Measurements from ENCODE around the gene SEMA4B. TPM values are rescaled to one million over a fixed set of nuclear protein-coding genes. Genes with fewer than 3 reads are reported as not detected.

SEMA4B gene
- total RNA-seq, 4 donors from 2014 or later = 63.2 to 147 (median 91.3) TPM

DNA sequence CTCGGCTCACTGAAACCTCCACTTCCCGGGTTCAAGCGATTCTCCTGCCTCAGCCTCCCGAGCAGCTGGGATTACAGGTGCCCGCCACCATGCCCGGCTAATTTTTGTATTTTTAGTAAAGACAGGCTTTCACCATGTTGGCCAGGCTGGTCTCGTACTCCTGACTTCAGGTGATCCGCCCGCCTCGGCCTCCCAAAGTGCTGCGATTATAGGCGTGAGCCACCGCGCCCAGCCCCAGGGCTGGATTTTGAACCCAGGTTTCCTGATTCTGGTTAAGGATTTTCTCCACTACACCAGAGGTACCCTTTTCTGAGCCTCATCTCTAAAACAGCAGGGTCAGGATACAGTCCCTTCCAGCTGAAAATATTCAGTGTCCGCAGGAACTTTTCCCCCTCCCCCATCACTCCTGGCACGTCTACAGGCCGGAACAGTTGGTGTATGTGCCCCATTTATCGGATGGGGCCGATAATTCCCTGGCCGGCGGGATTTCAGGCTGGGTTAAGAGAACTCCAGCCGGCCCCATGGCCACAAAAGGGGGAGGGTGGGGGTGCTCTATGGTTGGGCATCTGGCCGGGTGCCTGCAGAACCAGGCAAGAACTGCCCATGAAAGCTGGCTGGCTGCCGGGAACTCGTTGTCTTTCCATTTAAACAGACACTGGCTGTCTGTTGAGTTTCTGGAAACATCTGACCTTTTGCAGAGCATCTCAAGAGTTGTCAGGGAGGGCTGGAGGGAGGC, 26.8 kb upstream of the SEMA4B start:
- no peaks in the 10 kb centered on the region for H3K27me3 ChIP-seq
- H3K4me3 ChIP-seq = no peak overlapping the region
- H3K9me3 ChIP-seq = no peaks in the 10 kb centered on the region
- TF ChIP-seq POLR2A (IDR thresholded peaks at IDR 0.05) = no peak
- TF ChIP-seq, protein P1, sequence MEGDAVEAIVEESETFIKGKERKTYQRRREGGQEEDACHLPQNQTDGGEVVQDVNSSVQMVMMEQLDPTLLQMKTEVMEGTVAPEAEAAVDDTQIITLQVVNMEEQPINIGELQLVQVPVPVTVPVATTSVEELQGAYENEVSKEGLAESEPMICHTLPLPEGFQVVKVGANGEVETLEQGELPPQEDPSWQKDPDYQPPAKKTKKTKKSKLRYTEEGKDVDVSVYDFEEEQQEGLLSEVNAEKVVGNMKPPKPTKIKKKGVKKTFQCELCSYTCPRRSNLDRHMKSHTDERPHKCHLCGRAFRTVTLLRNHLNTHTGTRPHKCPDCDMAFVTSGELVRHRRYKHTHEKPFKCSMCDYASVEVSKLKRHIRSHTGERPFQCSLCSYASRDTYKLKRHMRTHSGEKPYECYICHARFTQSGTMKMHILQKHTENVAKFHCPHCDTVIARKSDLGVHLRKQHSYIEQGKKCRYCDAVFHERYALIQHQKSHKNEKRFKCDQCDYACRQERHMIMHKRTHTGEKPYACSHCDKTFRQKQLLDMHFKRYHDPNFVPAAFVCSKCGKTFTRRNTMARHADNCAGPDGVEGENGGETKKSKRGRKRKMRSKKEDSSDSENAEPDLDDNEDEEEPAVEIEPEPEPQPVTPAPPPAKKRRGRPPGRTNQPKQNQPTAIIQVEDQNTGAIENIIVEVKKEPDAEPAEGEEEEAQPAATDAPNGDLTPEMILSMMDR (IDR thresholded peaks at IDR 0.05) = no peak
- peaks cover 0 to 14% (median 0%) of the 10 kb centered on the region in 4 donors for H3K4me1 ChIP-seq
- H3K36me3 ChIP-seq = no peaks in the 10 kb centered on the region
- H3K27ac ChIP-seq = peak overlapping the region; percentile 49 to 91 (median 69)
- peak in 2 of 3 donors; percentile 58 to 68 for DNase-seq

DNA sequence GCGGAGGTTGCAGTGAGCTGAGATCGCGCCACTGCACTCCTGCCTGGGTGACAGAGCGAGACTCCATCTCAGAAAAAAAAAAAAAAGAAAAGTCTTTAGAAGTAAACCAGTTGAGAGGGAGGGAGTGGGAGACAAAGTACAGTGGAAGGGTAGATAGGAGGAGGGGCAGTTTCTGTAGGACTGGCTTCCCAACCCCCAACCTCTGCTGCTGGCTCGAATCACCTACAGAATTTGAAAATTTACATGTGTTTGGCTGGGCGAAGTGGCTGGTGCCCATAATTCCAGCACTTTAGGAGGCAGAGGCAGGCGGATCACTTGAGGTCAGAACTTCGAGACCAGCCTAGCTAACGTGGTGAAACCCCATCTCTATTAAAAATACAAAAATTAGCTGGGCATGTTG, 24.1 kb upstream of the SEMA4B start:
- Histone ChIP-seq H3K4me3 (no peak overlapping the region), H3K27me3 (no peaks in the 10 kb centered on the region), H3K4me1 (peaks cover 0 to 14% (median 0%) of the 10 kb centered on the region in 4 donors), H3K9me3 (no peaks in the 10 kb centered on the region), H3K36me3 (no peaks in the 10 kb centered on the region), H3K27ac (no peak overlapping the region)
- DNase-seq = no peak
- no peak for TF ChIP-seq POLR2A (IDR thresholded peaks at IDR 0.05)
- TF ChIP-seq, protein P1 (IDR thresholded peaks at IDR 0.05) = no peak

DNA sequence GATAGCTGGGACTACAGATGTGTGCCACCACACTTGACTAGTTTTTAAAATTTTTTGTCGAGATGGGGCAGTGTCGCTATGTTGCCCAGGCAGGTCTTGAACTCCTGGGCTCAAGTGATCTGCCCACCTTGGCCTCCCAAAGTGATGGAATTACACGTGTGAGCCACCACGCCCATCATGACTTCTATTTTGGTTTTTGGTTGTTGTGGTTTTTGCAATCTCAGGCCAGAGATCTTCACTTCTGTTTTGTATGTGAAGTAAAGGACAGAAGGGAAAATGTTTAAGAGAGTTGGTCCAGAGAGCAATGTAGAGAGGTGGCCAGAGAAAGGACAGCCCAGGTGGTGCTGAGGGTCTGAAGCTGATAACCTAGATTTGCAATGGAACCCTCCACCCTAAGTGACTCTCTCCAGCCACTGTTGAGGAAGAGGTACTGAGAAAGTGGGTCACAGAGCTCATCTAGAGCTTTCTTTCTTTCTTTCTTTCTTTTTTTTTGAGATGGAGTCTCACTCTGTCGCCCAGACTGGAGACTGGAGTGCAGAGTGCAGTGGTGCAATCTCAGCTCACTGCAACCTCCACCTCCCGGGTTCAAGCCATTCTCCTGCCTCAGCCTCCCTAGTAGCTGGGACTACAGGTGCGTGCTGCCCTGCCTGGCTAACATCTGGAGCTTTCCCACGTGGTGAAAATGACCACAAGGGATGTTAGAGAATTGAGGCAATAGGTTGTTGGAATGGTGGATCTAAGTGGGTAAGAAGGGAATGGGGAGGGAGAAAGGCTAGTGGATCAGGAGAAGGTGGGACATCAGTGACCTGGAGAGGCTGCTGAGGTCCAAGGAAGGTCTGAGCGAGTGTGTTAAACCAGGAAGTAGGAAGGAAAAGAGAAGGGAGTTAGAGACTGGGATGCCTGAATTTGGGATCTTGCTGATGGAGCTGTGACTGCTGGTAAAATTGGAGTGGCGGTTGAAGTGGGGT, 22.4 kb upstream of the SEMA4B start:
- no peaks in the 10 kb centered on the region for H3K36me3 ChIP-seq
- H3K4me3 ChIP-seq = no peak overlapping the region
- peaks cover 0 to 22% (median 0%) of the 10 kb centered on the region in 4 donors for H3K4me1 ChIP-seq
- peak in 1 of 3 donors; percentile 42 for DNase-seq
- no peaks in the 10 kb centered on the region for H3K9me3 ChIP-seq
- H3K27ac ChIP-seq = peak overlapping the region in 1 of 4 donors; percentile 59
- H3K27me3 ChIP-seq = no peaks in the 10 kb centered on the region
- TF ChIP-seq, protein P1 (IDR thresholded peaks at IDR 0.05) = no peak
- no peak for TF ChIP-seq POLR2A (IDR thresholded peaks at IDR 0.05)

DNA sequence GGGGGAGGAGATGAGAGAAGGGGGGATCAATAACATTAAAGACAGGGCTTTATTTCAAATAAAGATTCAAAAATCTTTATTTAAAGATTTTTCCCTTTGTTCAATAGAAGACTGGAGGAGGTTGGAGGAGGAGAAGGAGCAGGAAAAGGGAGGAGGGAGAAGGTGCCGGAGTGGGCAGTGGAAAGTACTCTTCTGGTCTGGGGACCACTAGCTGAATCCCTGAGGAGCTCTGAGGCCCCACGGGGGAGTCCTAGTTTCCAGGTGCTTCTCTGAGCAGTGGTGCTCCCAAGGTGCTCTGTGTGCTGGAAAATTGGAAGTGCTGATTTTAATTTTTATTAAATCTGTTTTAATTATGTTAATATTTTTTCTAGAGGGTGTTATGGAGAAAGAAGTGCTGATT, 19.4 kb upstream of the SEMA4B start:
- Histone ChIP-seq H3K27ac (peak overlapping the region in 1 of 4 donors; percentile 95), H3K4me3 (no peak overlapping the region), H3K9me3 (no peaks in the 10 kb centered on the region), H3K4me1 (peaks cover 0 to 20% (median 4%) of the 10 kb centered on the region in 4 donors), H3K36me3 (no peaks in the 10 kb centered on the region), H3K27me3 (no peaks in the 10 kb centered on the region)
- no peak for DNase-seq
- TF ChIP-seq POLR2A (IDR thresholded peaks at IDR 0.05) = no peak
- TF ChIP-seq, protein P1 (IDR thresholded peaks at IDR 0.05) = no peak

DNA sequence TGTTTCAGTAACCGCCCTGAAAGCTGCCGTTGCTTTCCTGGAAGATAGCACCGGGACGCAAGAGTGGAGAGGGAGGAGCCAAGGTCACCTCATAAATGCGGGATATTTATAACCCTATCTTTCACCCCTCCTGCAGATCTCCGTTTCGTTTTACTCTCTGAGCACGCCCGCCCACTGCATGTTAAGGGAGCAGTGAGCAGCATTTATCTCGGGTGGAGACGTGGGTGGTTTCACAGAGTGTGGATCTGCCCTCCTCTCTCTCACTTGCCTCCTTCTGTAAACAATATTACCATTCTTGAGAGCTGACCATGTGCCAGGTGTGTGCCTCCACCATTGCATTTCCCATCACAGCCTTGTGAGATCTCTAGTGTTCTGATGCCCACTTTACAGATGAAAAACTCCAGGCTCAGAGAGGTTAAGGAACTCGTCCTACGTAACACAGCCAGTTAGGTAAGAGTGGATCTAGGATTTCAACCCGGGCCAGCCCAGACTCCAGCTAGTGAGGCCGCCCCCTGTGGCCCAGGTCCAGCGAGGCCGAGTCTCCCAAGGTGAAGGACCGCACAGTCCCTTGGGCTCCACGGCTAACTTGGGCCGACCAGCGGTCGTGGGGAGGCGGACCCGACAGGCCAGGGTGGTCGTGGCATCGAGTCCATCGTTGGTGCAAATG, 16.9 kb upstream of the SEMA4B start:
- Histone ChIP-seq H3K27ac (peak overlapping the region; percentile 91 to 96 (median 93)), H3K36me3 (no peaks in the 10 kb centered on the region), H3K27me3 (no peaks in the 10 kb centered on the region), H3K4me3 (peak overlapping the region; percentile 76 to 92 (median 79)), H3K4me1 (peaks cover 0 to 37% (median 8%) of the 10 kb centered on the region in 4 donors), H3K9me3 (no peaks in the 10 kb centered on the region)
- peak; percentile 71 to 91 (median 85) for DNase-seq
- peak; percentile 76 to 83 for TF ChIP-seq POLR2A (IDR thresholded peaks at IDR 0.05)
- TF ChIP-seq, protein P1 (IDR thresholded peaks at IDR 0.05) = peak in 2 of 6 experiments; percentile 3 to 10

All from Peyer's patch (tissue), 4 donors.